B cell (primary cell): ENCODE results near the gene NXPH2. TPM values are rescaled to one million over a fixed set of nuclear protein-coding genes. Genes with fewer than 3 reads are reported as not detected.

ENCODE experiments used
- ATAC-seq: fragments of 200-7000 bp; cut with Tn5 transposase; one replicate; pipeline ENCODE4 v1.10.0; 2021; ENCODE audit warnings: low read depth, mild to moderate bottlenecking, moderate number of reproducible peaks, moderate library complexity
- CTCF ChIA-PET: fragments of 350-600 bp; sonication (Branson Sonifier 250); formaldehyde crosslinking; loops from one replicate; lab custom pipeline; 2021; ENCODE audit warnings: antibody characterized with exemption, inconsistent platforms; lab: Charles Lee
- POLR2A ChIA-PET: fragments of 350-600 bp; sonication (Branson Sonifier 250); formaldehyde crosslinking; loops from one replicate; lab custom pipeline; 2021; ENCODE audit warnings: antibody characterized with exemption; lab: Charles Lee
- DNase-seq: peaks from one replicate; pipeline ENCODE4 v3.0.0; 2013
- H2AFZ ChIP-seq: 2 replicates; pipeline ENCODE4 v1.6.1; 2012; ENCODE audit warnings: mild to moderate bottlenecking, low read depth, low read length; ENCODE audit not compliant: insufficient read depth, poor library complexity, severe bottlenecking
- H3K27ac ChIP-seq, 2 donors: 1 replicate in 1 of 2; 2 replicates in 1 of 2; pipeline ENCODE4 v1.5.1; 2012 to 2013; ENCODE audit warnings: low read length in 2 of 2, mild to moderate bottlenecking in 2 of 2, moderate library complexity in 1 of 2
- H3K27me3 ChIP-seq, 4 experiments: fragments of 200-600 bp in 1 of 4; sonication (generic) in 1 of 4; replicated peaks in 1 of 4; 1 replicate in 2 of 4; 2 replicates in 2 of 4; pipeline versions ENCODE4 v1.6.1 to v1.7.0; 2013 to 2016; ENCODE audit warnings: low read length in 3 of 4, mild to moderate bottlenecking in 2 of 4, mixed read lengths in 1 of 4, moderate library complexity in 1 of 4; ENCODE audit not compliant: insufficient read depth in 4 of 4, control insufficient read depth in 3 of 4; ENCODE audit errors: control extremely low read depth in 1 of 4
- H3K36me3 ChIP-seq, 2 experiments: replicated peaks in 1 of 2; 1 replicate in 1 of 2; 2 replicates in 1 of 2; pipeline versions ENCODE4 v1.6.1 to v1.7.1; 2013; ENCODE audit warnings: low read length in 1 of 2; ENCODE audit not compliant: insufficient read depth in 2 of 2, control insufficient read depth in 1 of 2; ENCODE audit errors: control extremely low read depth in 1 of 2, extremely low read depth in 1 of 2
- H3K4me1 ChIP-seq, 2 donors: fragments of 200-600 bp in 1 of 2; sonication (generic) in 1 of 2; 1 replicate in 1 of 2; 2 replicates in 1 of 2; pipeline versions ENCODE4 v1.5.1 to v1.6.1; 2013 to 2017; ENCODE audit warnings: low read length in 2 of 2; ENCODE audit not compliant: control insufficient read depth in 2 of 2, insufficient read depth in 2 of 2
- H3K4me2 ChIP-seq: replicated peaks from 2 replicates; pipeline ENCODE3; 2012; ENCODE audit warnings: mild to moderate bottlenecking, low read depth, low read length; ENCODE audit not compliant: poor library complexity, severe bottlenecking
- H3K4me3 ChIP-seq, 5 experiments: fragments of 200-600 bp in 1 of 5; sonication (generic) in 1 of 5; 1 replicate in 3 of 5; 2 replicates in 2 of 5; pipeline versions ENCODE4 v1.5.1 to v1.7.0; 2011 to 2016; ENCODE audit warnings: low read length in 4 of 5, mild to moderate bottlenecking in 4 of 5, low read depth in 2 of 5, control low read depth in 1 of 5, moderate library complexity in 1 of 5; ENCODE audit not compliant: insufficient read depth in 1 of 5; ENCODE audit errors: control extremely low read depth in 1 of 5, extremely low read depth in 1 of 5
- H3K79me2 ChIP-seq: fragments of 200-600 bp; sonication (generic); one replicate; pipeline ENCODE4 v1.6.0; 2016; ENCODE audit warnings: low read length; ENCODE audit not compliant: control insufficient read depth, insufficient read depth
- H3K9ac ChIP-seq: fragments of 200-600 bp; sonication (generic); 2 replicates; pipeline ENCODE4 v1.6.1; 2017; ENCODE audit warnings: mild to moderate bottlenecking, low read length, moderate library complexity
- H3K9me3 ChIP-seq, 3 donors: one replicate each; pipeline versions ENCODE4 v1.6.1 to v1.7.1; 2013; ENCODE audit warnings: low read length in 2 of 3; ENCODE audit not compliant: control insufficient read depth in 2 of 3, insufficient read depth in 1 of 3; ENCODE audit errors: control extremely low read depth in 1 of 3
- H4K20me1 ChIP-seq: 2 replicates; pipeline ENCODE4 v1.6.0; 2012; ENCODE audit warnings: mild to moderate bottlenecking, low read length; ENCODE audit not compliant: insufficient read depth, control insufficient read depth, poor library complexity, severe bottlenecking
- H3K27ac Mint-ChIP-seq: one replicate; pipeline ENCODE4 v1.8.0; 2021; ENCODE audit warnings: mixed read lengths
- H3K27me3 Mint-ChIP-seq: one replicate; pipeline ENCODE4 v1.8.0; 2021; ENCODE audit warnings: mixed read lengths
- H3K4me1 Mint-ChIP-seq: one replicate; pipeline ENCODE4 v1.8.0; 2021; ENCODE audit warnings: mixed read lengths
- H3K4me3 Mint-ChIP-seq: one replicate; pipeline ENCODE4 v1.8.0; 2021; ENCODE audit warnings: mixed read lengths
- H3K9me3 Mint-ChIP-seq: one replicate; pipeline ENCODE4 v1.8.0; 2022; ENCODE audit warnings: mixed read lengths; ENCODE audit not compliant: insufficient read depth
- CTCF ChIP-seq: fragments of 200-600 bp; IDR thresholded peaks from one replicate; pipeline ENCODE4 v1.8.0; 2022; ENCODE audit warnings: antibody characterized with exemption, mild to moderate bottlenecking
- EZH2 ChIP-seq: IDR thresholded peaks from 2 replicates; pipeline ENCODE4 v1.6.1; 2012; ENCODE audit warnings: borderline replicate concordance, low read depth, mild to moderate bottlenecking, moderate library complexity, low read length; ENCODE audit not compliant: insufficient read depth, poor library complexity, severe bottlenecking
- WGBS: methylation state at CpG from one replicate; pipeline ENCODE4 v1.1.5; 2013; ENCODE audit warnings: missing lambda C conversion rate; ENCODE audit not compliant: insufficient coverage; 5-methylcytosine and 5-hydroxymethylcytosine counted together
- intact Hi-C: fragments of 100-400 bp; cut with micrococcal nuclease; formaldehyde crosslinking; loops from one replicate; pipeline ENCODE4 v1.10.0; 2022
- polyA plus RNA-seq: library from polyadenylated mRNA; depleted of rRNA; stranded (reverse); fragments of >200 nt; gene quantifications from 2 replicates; pipeline ENCODE4 v1.2.3, GENCODE V29; 2012
- total RNA-seq, 2 donors: library from RNA; stranded (reverse); fragments of 120-200 nt in 1 of 2; gene quantifications; 1 replicate in 1 of 2; 2 replicates in 1 of 2; pipeline versions ENCODE4 v1.2.3 to v1.2.4, GENCODE V29; 2013 to 2022

Gene NXPH2
- total and polyA plus RNA-seq, 2 donors (not counting 1 experiment from before 2014, with no cell fraction given), result not detected

DNA sequence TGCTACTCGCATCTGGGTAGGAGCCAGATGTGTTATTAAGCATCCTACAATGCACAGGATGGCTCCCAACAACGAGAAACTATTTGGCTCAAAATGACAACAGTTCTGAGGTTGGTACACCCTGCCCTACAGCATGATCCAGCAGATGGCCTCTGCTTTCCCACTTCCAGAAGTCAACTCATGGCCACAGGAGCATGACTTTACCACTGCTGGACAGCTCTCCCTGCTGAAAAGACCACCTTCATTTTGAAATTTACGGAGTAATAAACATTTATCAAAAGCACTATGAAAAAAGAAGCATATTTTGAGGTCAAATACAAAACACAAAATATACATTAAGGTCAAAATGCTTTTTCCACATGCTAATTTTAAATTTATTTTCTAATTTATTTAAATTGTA is 13.7 kb downstream of the NXPH2 start:
- H3K27ac Mint-ChIP-seq, result no peak overlapping the region
- ATAC-seq, result no peak
- no peaks in the 10 kb centered on the region for H3K9me3 Mint-ChIP-seq

GRCh38 chr2:138763971-138764370 is 16.2 kb downstream of the NXPH2 start:
- no peaks in the 10 kb centered on the region for H4K20me1 ChIP-seq
- H3K9me3 ChIP-seq, result no peaks in the 10 kb centered on the region
- ATAC-seq, result no peak
- Mint-ChIP-seq H3K4me3 (no peak overlapping the region), H3K27ac (no peak overlapping the region), H3K27me3 (peaks cover 24% of the 10 kb centered on the region), H3K9me3 (no peaks in the 10 kb centered on the region), H3K4me1 (no peaks in the 10 kb centered on the region)
- no peak overlapping the region for H3K27ac ChIP-seq
- no peak overlapping the region for H3K9ac ChIP-seq
- H3K4me3 ChIP-seq, result no peak overlapping the region
- ChIA-PET POLR2A (no interaction called here), CTCF (no interaction called here)
- H3K79me2 ChIP-seq, result no peaks in the 10 kb centered on the region
- intact Hi-C loops, result no loop called here
- peaks cover 0 to 7% (median under 1%) of the 10 kb centered on the region in 4 experiments for H3K27me3 ChIP-seq
- DNase-seq, result no peak
- TF ChIP-seq CTCF, result no peak
- no peak overlapping the region for H2AFZ ChIP-seq
- no peaks in the 10 kb centered on the region for H3K36me3 ChIP-seq
- no peaks in the 10 kb centered on the region for H3K4me1 ChIP-seq
- H3K4me2 ChIP-seq, result no peak overlapping the region

More for the DNA sequence above, 13.7 kb downstream of the NXPH2 start:
- Histone ChIP-seq H3K4me1 (no peaks in the 10 kb centered on the region), H3K4me2 (no peak overlapping the region), H3K9ac (no peak overlapping the region), H3K79me2 (no peaks in the 10 kb centered on the region), H3K36me3 (no peaks in the 10 kb centered on the region), H4K20me1 (no peaks in the 10 kb centered on the region), H3K9me3 (no peaks in the 10 kb centered on the region), H2AFZ (no peak overlapping the region), H3K4me3 (no peak overlapping the region), H3K27ac (no peak overlapping the region), H3K27me3 (peaks cover 0 to 7% (median under 1%) of the 10 kb centered on the region in 4 experiments)
- Mint-ChIP-seq H3K27me3 (peaks cover 22% of the 10 kb centered on the region), H3K4me1 (no peaks in the 10 kb centered on the region), H3K4me3 (no peak overlapping the region)
- ChIA-PET POLR2A (no interaction called here), CTCF (no interaction called here)
- intact Hi-C loops, result no loop called here
- WGBS, result 90% methylated on average over 1 of the region's 3 CpGs
- no peak for TF ChIP-seq EZH2
- no peak for TF ChIP-seq CTCF
- no peak for DNase-seq
